NCI-H1105 (cell line): Measurements from ENCODE around the gene GBX1.
A peak's percentile ranks its signal among the peaks of the same experiment; 100 is the strongest.

ENCODE experiments used
- DNase-seq: peaks from one replicate; lab custom pipeline; 2025; lab: John Stamatoyannopoulos, UW

GBX1 gene

GRCh38 chr7:151167197-151167961 lies at the start of gene GBX1:
Gene GBX1, minus strand, starts transcription at chr7:151167694. Its CDS starts 146 bp downstream, at chr7:151167548.
- peak; percentile 28 for DNase-seq

- no peak for DNase-seq
These were observed 47.9 kb upstream of the GBX1 start for GRCh38 chr7:151215396-151215795.

- DNase-seq = no peak
These were observed 46.3 kb upstream of the GBX1 start for GRCh38 chr7:151213826-151214225.

GRCh38 chr7:151212626-151213025 lies 45.1 kb upstream of the GBX1 start:
- DNase-seq = no peak

- DNase-seq = no peak
These were observed 43.8 kb upstream of the GBX1 start for GRCh38 chr7:151211155-151211772.

GRCh38 chr7:151210087-151210854 lies 42.8 kb upstream of the GBX1 start, which contains the start of gene H2BK1:
Gene H2BK1, minus strand, starts transcription at chr7:151210488. Its CDS starts 170 bp downstream, at chr7:151210318.
- DNase-seq = no peak

- DNase-seq = no peak
These were observed 42.1 kb upstream of the GBX1 start for GRCh38 chr7:151209588-151209987.

GRCh38 chr7:151208253-151208862 lies 40.9 kb upstream of the GBX1 start:
- DNase-seq = no peak

- no peak for DNase-seq
These were observed 40.3 kb upstream of the GBX1 start for GRCh38 chr7:151207804-151208203.

GRCh38 chr7:151207315-151207714 lies 39.8 kb upstream of the GBX1 start:
- no peak for DNase-seq

- no peak for DNase-seq
These were observed 39.4 kb upstream of the GBX1 start for GRCh38 chr7:151206914-151207313.

GRCh38 chr7:151205730-151206129 lies 38.2 kb upstream of the GBX1 start:
- DNase-seq = no peak

- no peak for DNase-seq
These were observed 37.0 kb upstream of the GBX1 start for GRCh38 chr7:151204383-151205032.

GRCh38 chr7:151202836-151203235 lies 35.3 kb upstream of the GBX1 start:
- DNase-seq = no peak

GRCh38 chr7:151201751-151202150 lies 34.3 kb upstream of the GBX1 start:
- DNase-seq = no peak

GRCh38 chr7:151201344-151201743 lies 33.9 kb upstream of the GBX1 start:
- DNase-seq = no peak

GRCh38 chr7:151198945-151199848 lies 31.7 kb upstream of the GBX1 start:
- no peak for DNase-seq

GRCh38 chr7:151197932-151198331 lies 30.4 kb upstream of the GBX1 start:
- no peak for DNase-seq

- no peak for DNase-seq
These were observed 28.3 kb upstream of the GBX1 start for GRCh38 chr7:151195616-151196450.

- DNase-seq = no peak
These were observed 26.7 kb upstream of the GBX1 start for GRCh38 chr7:151194188-151194587.
